ENCODE results near the gene ACSM2B. TPM values are rescaled to one million over a fixed set of nuclear protein-coding genes. Genes with fewer than 3 reads are reported as not detected.
"Not testable (repeated sequence)": the region's sequence is repeated elsewhere in the genome, so short reads cannot be mapped to it uniquely, and the experiment has no call there.

ACSM2B gene

DNA sequence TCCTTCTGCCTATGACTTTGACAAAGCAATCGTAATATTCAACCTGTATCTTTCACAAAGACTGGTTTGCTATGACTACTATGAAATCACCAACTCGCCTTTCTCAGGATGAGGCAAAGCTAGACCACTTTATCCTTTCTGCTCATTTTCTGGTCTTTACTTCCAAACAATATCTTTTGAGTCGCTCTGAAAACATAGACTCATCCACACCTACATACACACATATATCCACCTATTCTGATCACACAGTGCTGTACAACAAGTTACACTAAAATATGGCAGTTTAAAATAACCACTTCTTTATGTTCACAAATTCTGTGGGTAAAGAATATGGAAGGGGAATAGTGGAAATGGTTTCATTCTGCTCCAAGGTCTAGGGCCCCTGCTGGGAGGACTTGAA, 85.2 kb downstream of the ACSM2B start:
- not testable (repeated sequence) for H3K18ac ChIP-seq (ENCODE audit: low read length); H3K4me3 ChIP-seq (ENCODE audit: low read length in 2 of 2); H3K4ac ChIP-seq (ENCODE audit: low read length); H4K91ac ChIP-seq (ENCODE audit: low read depth, low read length, poor library complexity); H3K23ac ChIP-seq (ENCODE audit: low read depth, low read length, poor library complexity); DNase-seq (ENCODE audit: low spot score); H2BK120ac ChIP-seq (ENCODE audit: low read depth, low read length); H3K14ac ChIP-seq (ENCODE audit: low read length); H3K4me1 ChIP-seq (ENCODE audit: control insufficient read depth in 2 of 2, insufficient read depth in 1 of 2, low read depth in 1 of 2, low read length in 2 of 2); H3K79me1 ChIP-seq (ENCODE audit: low read depth, low read length); H3K27me3 ChIP-seq (ENCODE audit: control insufficient read depth in 3 of 3, insufficient read depth in 3 of 3, low read depth in 1 of 3, low read length in 3 of 3); H2AFZ ChIP-seq (ENCODE audit: low read length); H3K27ac ChIP-seq (replicated peaks; ENCODE audit: low read length); H4K8ac ChIP-seq (ENCODE audit: low read depth, low read length); H2BK12ac ChIP-seq (ENCODE audit: low read length); H3K4me2 ChIP-seq (ENCODE audit: insufficient read depth, low read length, poor library complexity, severe bottlenecking); H3K9me3 ChIP-seq (replicated peaks in 1 of 2; ENCODE audit: control insufficient read depth in 2 of 2, insufficient read depth in 1 of 2, low read depth in 1 of 2, low read length in 2 of 2); H3K36me3 ChIP-seq (replicated peaks in 1 of 2; ENCODE audit: control insufficient read depth in 2 of 2, insufficient read depth in 2 of 2, low read length in 2 of 2); H2BK15ac ChIP-seq (ENCODE audit: low read length); H2AK5ac ChIP-seq (ENCODE audit: low read depth, low read length); H2BK5ac ChIP-seq (ENCODE audit: low read length); H3K9ac ChIP-seq (ENCODE audit: low read depth, low read length, poor library complexity)
- WGBS, 2 donors (ENCODE audit: extremely low coverage in 2 of 2, insufficient read length in 2 of 2, insufficient replicate concordance in 1 of 2), result no CpG with 5 or more reads among the region's 3 CpGs

Small RNA genes within 50 kb of the gene (small RNA-seq; reads per million reads assigned to genes)
- not detected for gene AC141273.3 (ENCODE audit: insufficient read depth)
